ENCODE measurements around the gene DMGDH. TPM values are rescaled to one million over a fixed set of nuclear protein-coding genes. Genes with fewer than 3 reads are reported as not detected.
"Not testable (repeated sequence)": the region's sequence is repeated elsewhere in the genome, so short reads cannot be mapped to it uniquely, and the experiment has no call there.

DMGDH gene
- total RNA-seq, 1 donor from 2014 or later: 0.32 TPM

DNA sequence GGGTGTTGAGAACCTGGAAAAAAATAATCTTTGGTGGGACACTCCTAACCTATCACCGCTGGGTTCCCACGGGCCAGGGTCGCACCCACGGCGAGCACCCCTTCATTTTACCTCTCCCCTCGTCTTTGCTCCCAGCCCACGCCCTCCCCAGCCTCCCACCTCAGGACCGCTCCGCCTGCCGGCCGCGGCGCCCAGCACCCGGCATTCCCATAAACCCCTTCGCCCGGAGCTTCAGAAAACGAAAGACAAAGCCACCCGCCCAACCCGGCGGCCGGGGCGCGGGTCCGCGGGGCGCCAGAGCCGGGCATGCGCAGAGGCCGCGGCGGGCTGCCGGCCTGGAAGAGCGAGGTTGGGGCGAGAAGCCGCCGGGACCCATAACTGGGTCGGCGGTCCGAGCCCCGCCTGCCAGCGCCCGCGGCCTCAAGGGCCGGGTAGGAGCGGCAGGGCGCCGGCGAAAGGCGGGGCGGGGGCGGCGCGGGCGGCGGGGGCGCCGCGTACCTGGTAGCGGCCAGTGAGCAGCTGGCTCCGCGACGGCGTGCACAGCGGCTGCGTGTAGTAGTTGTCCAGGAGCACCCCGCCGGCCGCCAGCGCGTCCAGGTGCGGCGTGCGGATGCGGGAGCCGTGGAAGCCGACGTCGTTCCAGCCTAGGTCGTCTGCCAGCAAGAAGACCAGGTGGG is 84.9 kb downstream of the DMGDH start:
- Histone ChIP-seq H3K27me3 (peaks cover 16% of the 10 kb centered on the region), H2AFZ (replicated peaks) (peak overlapping the region; percentile 86), H3K27ac (peak overlapping the region; percentile 94), H3K9ac (peak overlapping the region; percentile 61), H3K4me3 (peak overlapping the region; percentile 82), H3K4me1 (peaks cover 19% of the 10 kb centered on the region), H3K36me3 (no peaks in the 10 kb centered on the region), H3K79me2 (ENCODE audit: low read depth) (peaks cover 27% of the 10 kb centered on the region), H4K20me1 (ENCODE audit: low read depth) (no peaks in the 10 kb centered on the region), H3K4me2 (peak overlapping the region; percentile 85), H3K9me3 (ENCODE audit: low read depth) (no peaks in the 10 kb centered on the region), H3F3A (ENCODE audit: low read depth) (peaks cover 32% of the 10 kb centered on the region)
- no peaks in the 10 kb centered on the region for H3K9me3 Mint-ChIP-seq
- TF ChIP-seq, protein P1, sequence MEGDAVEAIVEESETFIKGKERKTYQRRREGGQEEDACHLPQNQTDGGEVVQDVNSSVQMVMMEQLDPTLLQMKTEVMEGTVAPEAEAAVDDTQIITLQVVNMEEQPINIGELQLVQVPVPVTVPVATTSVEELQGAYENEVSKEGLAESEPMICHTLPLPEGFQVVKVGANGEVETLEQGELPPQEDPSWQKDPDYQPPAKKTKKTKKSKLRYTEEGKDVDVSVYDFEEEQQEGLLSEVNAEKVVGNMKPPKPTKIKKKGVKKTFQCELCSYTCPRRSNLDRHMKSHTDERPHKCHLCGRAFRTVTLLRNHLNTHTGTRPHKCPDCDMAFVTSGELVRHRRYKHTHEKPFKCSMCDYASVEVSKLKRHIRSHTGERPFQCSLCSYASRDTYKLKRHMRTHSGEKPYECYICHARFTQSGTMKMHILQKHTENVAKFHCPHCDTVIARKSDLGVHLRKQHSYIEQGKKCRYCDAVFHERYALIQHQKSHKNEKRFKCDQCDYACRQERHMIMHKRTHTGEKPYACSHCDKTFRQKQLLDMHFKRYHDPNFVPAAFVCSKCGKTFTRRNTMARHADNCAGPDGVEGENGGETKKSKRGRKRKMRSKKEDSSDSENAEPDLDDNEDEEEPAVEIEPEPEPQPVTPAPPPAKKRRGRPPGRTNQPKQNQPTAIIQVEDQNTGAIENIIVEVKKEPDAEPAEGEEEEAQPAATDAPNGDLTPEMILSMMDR (IDR thresholded peaks at IDR 0.05): peak; percentile 47
- no peak for TF ChIP-seq EZH2phosphoT487 (IDR thresholded peaks at IDR 0.05)
- peak; percentile 31 for TF ChIP-seq EZH2 (IDR thresholded peaks at IDR 0.05)
- H3K36me3 Mint-ChIP-seq: no peaks in the 10 kb centered on the region
- peaks cover 26% of the 10 kb centered on the region for H3K4me1 Mint-ChIP-seq
- H3K4me3 Mint-ChIP-seq: peak overlapping the region; percentile 90
- H3K27me3 Mint-ChIP-seq (ENCODE audit: insufficient read depth, low read depth): peaks cover 3% of the 10 kb centered on the region
- H3K27ac Mint-ChIP-seq: peak overlapping the region; percentile 85
- peak; percentile 94 for DNase-seq (ENCODE audit: low spot score)

DNA sequence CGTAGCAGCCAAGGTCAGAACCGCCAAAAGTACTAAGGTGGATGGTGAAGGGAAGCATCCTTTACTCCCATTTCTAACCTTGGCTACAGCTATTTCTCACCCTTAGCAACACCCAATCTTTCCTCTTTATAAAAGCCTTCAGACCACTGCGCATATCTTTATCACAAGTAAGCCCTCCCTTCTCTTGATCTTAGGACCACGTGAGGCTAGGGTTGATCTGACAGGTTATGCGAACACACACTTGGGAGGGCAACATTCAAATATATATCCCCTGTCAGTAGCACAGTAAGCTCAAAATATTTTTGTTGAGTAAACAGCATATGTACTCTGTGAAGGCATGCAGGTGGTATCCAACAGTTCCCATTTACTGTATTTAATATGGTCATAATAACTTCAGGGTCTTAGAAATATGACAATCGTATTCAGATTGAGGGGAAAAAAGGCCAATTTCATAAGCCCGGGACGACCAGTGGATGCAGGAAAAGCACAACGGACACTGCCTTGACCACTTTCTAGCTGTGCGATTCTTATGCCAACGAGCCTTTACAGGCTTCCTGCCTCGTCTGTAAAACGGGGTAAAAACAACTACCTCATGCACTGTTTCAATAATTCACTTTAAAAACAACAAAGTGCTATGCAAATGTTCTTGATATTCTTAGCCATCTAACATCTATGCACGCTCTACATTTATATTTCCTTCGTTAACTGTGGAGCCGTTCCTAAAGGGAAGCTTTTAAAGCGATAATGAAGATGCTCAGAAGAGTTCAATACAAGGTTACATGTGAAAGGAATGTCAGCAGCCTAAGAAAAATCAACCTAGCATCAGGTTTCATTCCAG is 85.7 kb downstream of the DMGDH start:
- peak overlapping the region; percentile 90 for H3K4me3 Mint-ChIP-seq
- Histone ChIP-seq H3F3A (ENCODE audit: low read depth) (peaks cover 32% of the 10 kb centered on the region), H2AFZ (replicated peaks) (peak overlapping the region; percentile 86), H3K4me2 (peak overlapping the region; percentile 85), H3K4me3 (peak overlapping the region; percentile 82), H3K9me3 (ENCODE audit: low read depth) (no peaks in the 10 kb centered on the region), H3K4me1 (peaks cover 19% of the 10 kb centered on the region), H3K27me3 (peaks cover 16% of the 10 kb centered on the region), H3K27ac (peak overlapping the region; percentile 94), H3K79me2 (ENCODE audit: low read depth) (peaks cover 27% of the 10 kb centered on the region), H3K9ac (peak overlapping the region; percentile 22), H3K36me3 (no peaks in the 10 kb centered on the region), H4K20me1 (ENCODE audit: low read depth) (no peaks in the 10 kb centered on the region)
- H3K36me3 Mint-ChIP-seq: no peaks in the 10 kb centered on the region
- peaks cover 26% of the 10 kb centered on the region for H3K4me1 Mint-ChIP-seq
- DNase-seq (ENCODE audit: low spot score): peak; percentile 15
- no peak for TF ChIP-seq EZH2phosphoT487 (IDR thresholded peaks at IDR 0.05)
- TF ChIP-seq, protein P1 (IDR thresholded peaks at IDR 0.05): no peak
- no peak for TF ChIP-seq EZH2 (IDR thresholded peaks at IDR 0.05)
- peak overlapping the region; percentile 85 for H3K27ac Mint-ChIP-seq
- H3K9me3 Mint-ChIP-seq: no peaks in the 10 kb centered on the region
- no peaks in the 10 kb centered on the region for H3K27me3 Mint-ChIP-seq (ENCODE audit: insufficient read depth, low read depth)

DNA sequence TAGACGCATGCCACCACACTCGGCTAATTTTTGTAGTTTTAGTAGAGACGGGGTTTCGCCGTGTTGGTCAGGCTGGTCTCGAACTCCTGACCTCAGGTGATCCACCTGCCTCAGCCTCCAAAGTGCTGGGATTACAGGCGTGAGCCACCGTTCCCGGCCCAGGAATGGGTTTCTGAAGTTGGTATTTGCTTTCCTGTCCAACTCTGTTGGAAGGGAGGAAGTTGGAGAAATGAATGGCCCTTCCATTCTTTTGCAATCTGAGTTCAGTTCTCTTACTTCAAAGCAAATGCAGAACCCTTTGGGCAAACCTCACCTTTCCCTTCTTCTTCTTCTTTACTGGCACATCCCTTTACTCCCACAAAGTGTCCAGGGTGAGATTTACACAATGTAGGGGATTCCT is 86.3 kb downstream of the DMGDH start:
- not testable (repeated sequence) for H3K27ac ChIP-seq; H3K9me3 ChIP-seq (ENCODE audit: low read depth); H3K27ac Mint-ChIP-seq; H3K36me3 ChIP-seq; H3K9me3 Mint-ChIP-seq; H3K27me3 Mint-ChIP-seq (ENCODE audit: insufficient read depth, low read depth); DNase-seq (ENCODE audit: low spot score); H3K36me3 Mint-ChIP-seq; H4K20me1 ChIP-seq (ENCODE audit: low read depth); H3K9ac ChIP-seq
- Histone ChIP-seq H3K4me1 (peaks cover 19% of the 10 kb centered on the region), H3F3A (ENCODE audit: low read depth) (peaks cover 32% of the 10 kb centered on the region), H3K4me3 (peak overlapping the region; percentile 82), H3K27me3 (peaks cover 16% of the 10 kb centered on the region), H3K79me2 (ENCODE audit: low read depth) (peaks cover 27% of the 10 kb centered on the region), H2AFZ (replicated peaks) (peak overlapping the region; percentile 86), H3K4me2 (peak overlapping the region; percentile 85)
- peaks cover 26% of the 10 kb centered on the region for H3K4me1 Mint-ChIP-seq
- H3K4me3 Mint-ChIP-seq: peak overlapping the region; percentile 90

Measured in neural progenitor cell (in vitro differentiated cells).